Neural progenitor cell (in vitro differentiated cells): ENCODE measurements around the gene CLEC4D. TPM values are rescaled to one million over a fixed set of nuclear protein-coding genes. Genes with fewer than 3 reads are reported as not detected.

Source experiments
- DNase-seq: peaks from one replicate; pipeline ENCODE4 v3.0.0-alpha.2; 2016; ENCODE audit warnings: low spot score
- H2AFZ ChIP-seq: fragments of 200-600 bp; sonication (generic); replicated peaks from 2 replicates; pipeline ENCODE4 v1.6.1; 2016; ENCODE audit warnings: antibody characterized with exemption
- H3F3A ChIP-seq: fragments of 200-600 bp; sonication (generic); 2 replicates; pipeline ENCODE4 v1.6.1; 2016; ENCODE audit warnings: antibody characterized with exemption, low read depth
- H3K27ac ChIP-seq: fragments of 200-600 bp; sonication (generic); 2 replicates; pipeline ENCODE4 v1.5.1; 2016; ENCODE audit warnings: mild to moderate bottlenecking
- H3K27me3 ChIP-seq: fragments of 200-600 bp; sonication (generic); 2 replicates; pipeline ENCODE4 v1.6.1; 2016; ENCODE audit warnings: mild to moderate bottlenecking, moderate library complexity
- H3K36me3 ChIP-seq: fragments of 200-600 bp; sonication (generic); 2 replicates; pipeline ENCODE4 v1.5.1; 2016
- H3K4me1 ChIP-seq: fragments of 200-600 bp; sonication (generic); 2 replicates; pipeline ENCODE4 v1.6.1; 2016; ENCODE audit warnings: mixed run types
- H3K4me2 ChIP-seq: fragments of 200-600 bp; sonication (generic); 2 replicates; pipeline ENCODE4 v1.6.1; 2016
- H3K4me3 ChIP-seq: fragments of 200-600 bp; sonication (generic); 2 replicates; pipeline ENCODE4 v1.5.1; 2016
- H3K79me2 ChIP-seq: fragments of 200-600 bp; sonication (generic); 2 replicates; pipeline ENCODE4 v1.6.1; 2016; ENCODE audit warnings: low read depth
- H3K9ac ChIP-seq: fragments of 200-600 bp; sonication (generic); 2 replicates; pipeline ENCODE4 v1.6.1; 2016
- H3K9me3 ChIP-seq: fragments of 200-600 bp; sonication (generic); 2 replicates; pipeline ENCODE4 v1.5.1; 2016; ENCODE audit warnings: low read depth
- H4K20me1 ChIP-seq: fragments of 200-600 bp; sonication (generic); 2 replicates; pipeline ENCODE4 v1.6.1; 2016; ENCODE audit warnings: low read depth
- H3K27ac Mint-ChIP-seq: 3 replicates; pipeline ENCODE4 v1.8.0; 2021; ENCODE audit warnings: mixed read lengths
- H3K27me3 Mint-ChIP-seq: 2 replicates; pipeline ENCODE4 v1.8.0; 2022; ENCODE audit warnings: low read depth, mild to moderate bottlenecking, inconsistent platforms, moderate library complexity, mixed read lengths; ENCODE audit not compliant: insufficient read depth
- H3K36me3 Mint-ChIP-seq: 3 replicates; pipeline ENCODE4 v1.8.0; 2021; ENCODE audit warnings: mixed read lengths
- H3K4me1 Mint-ChIP-seq: 3 replicates; pipeline ENCODE4 v1.8.0; 2021; ENCODE audit warnings: mixed read lengths
- H3K4me3 Mint-ChIP-seq: 3 replicates; pipeline ENCODE4 v1.8.0; 2021; ENCODE audit warnings: mild to moderate bottlenecking, moderate library complexity, mixed read lengths
- H3K9me3 Mint-ChIP-seq: 3 replicates; pipeline ENCODE4 v1.8.0; 2020; ENCODE audit warnings: mixed read lengths
- EZH2 ChIP-seq: fragments of 200-600 bp; sonication (generic); IDR thresholded peaks from 2 replicates; pipeline ENCODE4 v1.6.1; 2017; ENCODE audit warnings: antibody characterized with exemption, mild to moderate bottlenecking, moderate library complexity
- EZH2phosphoT487 ChIP-seq: fragments of 200-600 bp; sonication (generic); IDR thresholded peaks from 2 replicates; pipeline ENCODE4 v1.6.1; 2017; ENCODE audit warnings: antibody characterized with exemption
- total RNA-seq: library from RNA; depleted of rRNA; stranded (reverse); fragments of >200 nt; gene quantifications from 2 replicates; pipeline ENCODE4 v1.2.3, GENCODE V29; 2015; ENCODE audit warnings: low replicate concordance
- TF ChIP-seq, protein P1 (sequence below): fragments of 200-600 bp; sonication (generic); IDR thresholded peaks from 2 replicates; pipeline ENCODE4 v1.5.1; 2017; ENCODE audit warnings: antibody characterized with exemption, mild to moderate bottlenecking

Gene CLEC4D
- total RNA-seq, 1 donor from 2014 or later = 0.19 TPM

GRCh38 chr12:8554451-8555195 is 41.3 kb downstream of the CLEC4D start:
- H3K27ac Mint-ChIP-seq = no peak overlapping the region
- no peak overlapping the region for H3K4me3 Mint-ChIP-seq
- H3K9me3 ChIP-seq = no peaks in the 10 kb centered on the region
- H3K4me1 ChIP-seq = no peaks in the 10 kb centered on the region
- no peak overlapping the region for H3K9ac ChIP-seq
- no peaks in the 10 kb centered on the region for H3K4me1 Mint-ChIP-seq
- no peak overlapping the region for H3K4me2 ChIP-seq
- H3K79me2 ChIP-seq = no peaks in the 10 kb centered on the region
- no peaks in the 10 kb centered on the region for H3K27me3 ChIP-seq
- no peak overlapping the region for H3K4me3 ChIP-seq
- no peaks in the 10 kb centered on the region for H3K36me3 Mint-ChIP-seq
- no peaks in the 10 kb centered on the region for H3F3A ChIP-seq
- H3K27me3 Mint-ChIP-seq = no peaks in the 10 kb centered on the region
- H3K9me3 Mint-ChIP-seq = no peaks in the 10 kb centered on the region
- DNase-seq = no peak
- no peaks in the 10 kb centered on the region for H3K36me3 ChIP-seq
- H2AFZ ChIP-seq = no peak overlapping the region
- H3K27ac ChIP-seq = no peak overlapping the region
- TF ChIP-seq EZH2phosphoT487 = no peak
- TF ChIP-seq, protein P1, sequence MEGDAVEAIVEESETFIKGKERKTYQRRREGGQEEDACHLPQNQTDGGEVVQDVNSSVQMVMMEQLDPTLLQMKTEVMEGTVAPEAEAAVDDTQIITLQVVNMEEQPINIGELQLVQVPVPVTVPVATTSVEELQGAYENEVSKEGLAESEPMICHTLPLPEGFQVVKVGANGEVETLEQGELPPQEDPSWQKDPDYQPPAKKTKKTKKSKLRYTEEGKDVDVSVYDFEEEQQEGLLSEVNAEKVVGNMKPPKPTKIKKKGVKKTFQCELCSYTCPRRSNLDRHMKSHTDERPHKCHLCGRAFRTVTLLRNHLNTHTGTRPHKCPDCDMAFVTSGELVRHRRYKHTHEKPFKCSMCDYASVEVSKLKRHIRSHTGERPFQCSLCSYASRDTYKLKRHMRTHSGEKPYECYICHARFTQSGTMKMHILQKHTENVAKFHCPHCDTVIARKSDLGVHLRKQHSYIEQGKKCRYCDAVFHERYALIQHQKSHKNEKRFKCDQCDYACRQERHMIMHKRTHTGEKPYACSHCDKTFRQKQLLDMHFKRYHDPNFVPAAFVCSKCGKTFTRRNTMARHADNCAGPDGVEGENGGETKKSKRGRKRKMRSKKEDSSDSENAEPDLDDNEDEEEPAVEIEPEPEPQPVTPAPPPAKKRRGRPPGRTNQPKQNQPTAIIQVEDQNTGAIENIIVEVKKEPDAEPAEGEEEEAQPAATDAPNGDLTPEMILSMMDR = no peak
- TF ChIP-seq EZH2 = no peak
- no peaks in the 10 kb centered on the region for H4K20me1 ChIP-seq

GRCh38 chr12:8556531-8557097 is 43.3 kb downstream of the CLEC4D start:
- no peaks in the 10 kb centered on the region for H3K4me1 Mint-ChIP-seq
- H3K79me2 ChIP-seq = no peaks in the 10 kb centered on the region
- no peak overlapping the region for H3K9ac ChIP-seq

DNA sequence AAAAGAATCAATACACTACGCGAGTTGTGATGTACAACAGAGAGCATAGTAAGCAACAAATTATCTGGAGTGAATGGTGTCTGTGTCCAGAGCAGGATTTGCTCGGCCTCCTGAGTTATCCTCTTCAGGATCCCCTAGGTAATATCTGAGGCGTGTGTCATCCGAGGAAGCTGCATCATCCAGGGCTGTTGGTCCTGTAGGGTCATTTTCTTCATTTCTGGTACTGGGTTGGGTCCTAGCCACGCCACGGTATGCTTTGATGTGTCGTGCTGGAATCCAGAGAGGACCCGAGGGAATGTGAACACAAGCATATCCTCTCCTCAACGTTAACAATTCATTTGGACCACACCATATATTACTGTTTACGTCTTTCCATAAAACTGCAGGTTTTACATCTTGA is 46.4 kb downstream of the CLEC4D start:
- Mint-ChIP-seq H3K27me3 (peaks cover 2% of the 10 kb centered on the region), H3K4me1 (no peaks in the 10 kb centered on the region), H3K9me3 (peaks cover 23% of the 10 kb centered on the region), H3K36me3 (no peaks in the 10 kb centered on the region), H3K27ac (no peak overlapping the region), H3K4me3 (no peak overlapping the region)
- Histone ChIP-seq H3K4me1 (no peaks in the 10 kb centered on the region), H4K20me1 (no peaks in the 10 kb centered on the region), H3K36me3 (no peaks in the 10 kb centered on the region), H3K4me3 (no peak overlapping the region), H3K79me2 (no peaks in the 10 kb centered on the region), H3K9me3 (no peaks in the 10 kb centered on the region), H3K27ac (no peak overlapping the region), H3K4me2 (no peak overlapping the region), H3K9ac (no peak overlapping the region), H2AFZ (no peak overlapping the region), H3K27me3 (no peaks in the 10 kb centered on the region), H3F3A (no peaks in the 10 kb centered on the region)
- TF ChIP-seq EZH2 (no peak), EZH2phosphoT487 (no peak)
- TF ChIP-seq, protein P1 = no peak
- DNase-seq = no peak

More at GRCh38 chr12:8556531-8557097, 43.3 kb downstream of the CLEC4D start:
- Mint-ChIP-seq H3K27me3 (peaks cover 2% of the 10 kb centered on the region), H3K27ac (no peak overlapping the region), H3K9me3 (peaks cover 10% of the 10 kb centered on the region), H3K4me3 (no peak overlapping the region), H3K36me3 (no peaks in the 10 kb centered on the region)
- Histone ChIP-seq H3K9me3 (no peaks in the 10 kb centered on the region), H3F3A (no peaks in the 10 kb centered on the region), H3K36me3 (no peaks in the 10 kb centered on the region), H3K27me3 (no peaks in the 10 kb centered on the region), H4K20me1 (no peaks in the 10 kb centered on the region), H3K4me3 (no peak overlapping the region), H3K4me2 (no peak overlapping the region), H3K4me1 (no peaks in the 10 kb centered on the region), H2AFZ (no peak overlapping the region), H3K27ac (no peak overlapping the region)
- TF ChIP-seq, protein P1 = no peak
- no peak for TF ChIP-seq EZH2
- no peak for TF ChIP-seq EZH2phosphoT487
- DNase-seq = no peak
